Measurements from ENCODE around the gene AEBP1.

Gene AEBP1

DNA sequence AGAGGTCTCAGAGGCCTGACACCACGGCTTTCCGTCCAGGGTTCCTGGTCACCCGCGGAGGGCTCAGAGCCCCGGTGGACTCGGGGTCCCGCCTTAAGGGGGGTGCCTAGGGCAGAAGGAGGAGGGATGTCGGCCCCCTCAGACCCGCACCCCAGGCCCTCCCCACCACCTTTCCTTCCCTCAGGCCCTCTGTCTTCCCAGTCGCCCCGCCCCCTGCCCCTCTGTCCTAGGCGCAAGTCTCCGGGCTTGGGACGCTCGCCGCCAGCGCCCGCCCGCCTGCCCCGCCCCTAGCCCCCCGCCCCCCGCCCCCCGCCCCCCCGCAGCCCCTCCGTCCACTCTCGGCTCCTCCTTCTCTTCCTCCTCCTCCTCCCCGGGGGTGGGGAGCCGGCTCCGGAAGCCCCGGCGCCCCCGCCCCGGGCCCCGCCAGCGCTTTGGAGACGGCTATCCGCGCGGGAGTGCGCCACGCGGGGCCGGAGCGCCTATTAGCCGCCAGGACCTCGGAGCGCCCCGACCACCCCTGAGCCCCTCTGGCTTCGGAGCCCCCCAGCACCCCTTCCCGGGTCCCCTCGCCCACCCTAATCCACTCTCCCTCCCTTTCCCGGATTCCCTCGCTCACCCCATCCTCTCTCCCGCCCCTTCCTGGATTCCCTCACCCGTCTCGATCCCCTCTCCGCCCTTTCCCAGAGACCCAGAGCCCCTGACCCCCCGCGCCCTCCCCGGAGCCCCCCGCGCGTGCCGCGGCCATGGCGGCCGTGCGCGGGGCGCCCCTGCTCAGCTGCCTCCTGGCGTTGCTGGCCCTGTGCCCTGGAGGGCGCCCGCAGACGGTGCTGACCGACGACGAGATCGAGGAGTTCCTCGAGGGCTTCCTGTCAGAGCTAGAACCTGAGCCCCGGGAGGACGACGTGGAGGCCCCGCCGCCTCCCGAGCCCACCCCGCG is at the start of gene AEBP1:
Gene AEBP1 (plus strand): TSS at position 423 of the 937 bp plus-strand sequence. CDS start 321 bp downstream, at position 744.
- TF ChIP-seq, protein P1, sequence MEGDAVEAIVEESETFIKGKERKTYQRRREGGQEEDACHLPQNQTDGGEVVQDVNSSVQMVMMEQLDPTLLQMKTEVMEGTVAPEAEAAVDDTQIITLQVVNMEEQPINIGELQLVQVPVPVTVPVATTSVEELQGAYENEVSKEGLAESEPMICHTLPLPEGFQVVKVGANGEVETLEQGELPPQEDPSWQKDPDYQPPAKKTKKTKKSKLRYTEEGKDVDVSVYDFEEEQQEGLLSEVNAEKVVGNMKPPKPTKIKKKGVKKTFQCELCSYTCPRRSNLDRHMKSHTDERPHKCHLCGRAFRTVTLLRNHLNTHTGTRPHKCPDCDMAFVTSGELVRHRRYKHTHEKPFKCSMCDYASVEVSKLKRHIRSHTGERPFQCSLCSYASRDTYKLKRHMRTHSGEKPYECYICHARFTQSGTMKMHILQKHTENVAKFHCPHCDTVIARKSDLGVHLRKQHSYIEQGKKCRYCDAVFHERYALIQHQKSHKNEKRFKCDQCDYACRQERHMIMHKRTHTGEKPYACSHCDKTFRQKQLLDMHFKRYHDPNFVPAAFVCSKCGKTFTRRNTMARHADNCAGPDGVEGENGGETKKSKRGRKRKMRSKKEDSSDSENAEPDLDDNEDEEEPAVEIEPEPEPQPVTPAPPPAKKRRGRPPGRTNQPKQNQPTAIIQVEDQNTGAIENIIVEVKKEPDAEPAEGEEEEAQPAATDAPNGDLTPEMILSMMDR (IDR thresholded peaks at IDR 0.05; ENCODE audit: low read depth, low read length) = no peak
- H3K4me3 ChIP-seq (ENCODE audit: low read depth, low read length) = peak within 1 kb of the TSS; percentile 60
- peak; percentile 30 for DNase-seq (ENCODE audit: low read depth, low spot score)
- in situ Hi-C loops (cut with HindIII; ENCODE audit: low sequenced_read_pairs) = no loop called here

DNA sequence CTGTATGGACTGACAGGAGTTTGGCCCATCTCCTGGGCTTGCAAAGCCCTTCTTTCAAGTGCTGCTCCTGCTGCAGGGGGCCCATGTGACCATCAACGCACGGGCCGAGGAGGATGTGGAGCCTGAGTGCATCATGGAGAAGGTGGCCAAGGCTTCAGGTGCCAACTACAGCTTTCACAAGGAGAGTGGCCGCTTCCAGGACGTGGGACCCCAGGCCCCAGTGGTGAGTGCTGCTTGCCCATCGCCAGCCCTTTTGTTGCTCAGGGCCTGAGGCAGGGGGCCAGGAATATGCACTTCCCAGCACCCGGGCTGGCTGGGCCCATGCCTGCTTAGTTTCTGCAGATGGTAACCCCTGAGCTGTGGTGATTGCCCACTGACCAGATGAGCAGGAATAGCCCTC is 47.5 kb upstream of the AEBP1 start:
- TF ChIP-seq, protein P1 (IDR thresholded peaks at IDR 0.05; ENCODE audit: low read depth, low read length) = no peak
- in situ Hi-C loops (cut with HindIII; ENCODE audit: low sequenced_read_pairs) = no loop called here

DNA sequence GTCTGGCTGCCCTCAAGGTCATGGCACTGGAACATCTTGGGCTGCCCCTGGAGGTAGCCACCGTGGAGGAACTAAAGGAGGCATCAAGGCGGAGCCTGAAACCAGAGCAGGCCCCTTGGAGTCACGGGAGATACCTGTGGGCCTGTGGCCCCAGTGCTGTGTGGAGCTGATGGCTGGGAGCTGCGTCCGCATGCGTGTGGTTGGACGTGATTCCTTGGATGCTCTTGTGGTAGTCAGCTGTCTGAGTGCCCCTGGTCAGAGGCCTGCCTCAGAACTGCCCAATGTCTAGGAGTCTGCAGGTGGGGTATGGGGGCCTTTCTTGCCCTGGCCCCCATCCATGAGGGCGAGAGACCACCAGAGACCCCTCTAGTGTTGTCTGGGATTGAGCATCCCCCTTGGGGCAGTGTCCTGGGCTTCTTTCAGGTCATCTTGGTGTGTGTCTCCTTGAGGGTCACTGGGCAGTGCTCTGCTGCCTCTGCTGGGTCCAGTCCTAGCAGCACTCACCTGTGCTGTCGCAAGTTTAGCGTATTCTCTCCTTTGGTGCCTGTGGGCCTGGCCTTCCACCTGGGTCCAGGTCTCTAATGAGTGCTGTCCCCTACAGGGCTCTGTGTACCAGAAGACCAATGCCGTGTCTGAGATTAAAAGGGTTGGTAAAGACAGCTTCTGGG is 46.8 kb upstream of the AEBP1 start:
- no peak for DNase-seq (ENCODE audit: low read depth, low spot score)
- H3K4me3 ChIP-seq (ENCODE audit: low read depth, low read length) = no peak overlapping the region
- TF ChIP-seq, protein P1 (IDR thresholded peaks at IDR 0.05; ENCODE audit: low read depth, low read length) = no peak
- in situ Hi-C loops (cut with HindIII; ENCODE audit: low sequenced_read_pairs) = no loop called here

More for the DNA sequence above, 47.5 kb upstream of the AEBP1 start:
- no peak overlapping the region for H3K4me3 ChIP-seq (ENCODE audit: low read depth, low read length)
- no peak for DNase-seq (ENCODE audit: low read depth, low spot score)

DNA sequence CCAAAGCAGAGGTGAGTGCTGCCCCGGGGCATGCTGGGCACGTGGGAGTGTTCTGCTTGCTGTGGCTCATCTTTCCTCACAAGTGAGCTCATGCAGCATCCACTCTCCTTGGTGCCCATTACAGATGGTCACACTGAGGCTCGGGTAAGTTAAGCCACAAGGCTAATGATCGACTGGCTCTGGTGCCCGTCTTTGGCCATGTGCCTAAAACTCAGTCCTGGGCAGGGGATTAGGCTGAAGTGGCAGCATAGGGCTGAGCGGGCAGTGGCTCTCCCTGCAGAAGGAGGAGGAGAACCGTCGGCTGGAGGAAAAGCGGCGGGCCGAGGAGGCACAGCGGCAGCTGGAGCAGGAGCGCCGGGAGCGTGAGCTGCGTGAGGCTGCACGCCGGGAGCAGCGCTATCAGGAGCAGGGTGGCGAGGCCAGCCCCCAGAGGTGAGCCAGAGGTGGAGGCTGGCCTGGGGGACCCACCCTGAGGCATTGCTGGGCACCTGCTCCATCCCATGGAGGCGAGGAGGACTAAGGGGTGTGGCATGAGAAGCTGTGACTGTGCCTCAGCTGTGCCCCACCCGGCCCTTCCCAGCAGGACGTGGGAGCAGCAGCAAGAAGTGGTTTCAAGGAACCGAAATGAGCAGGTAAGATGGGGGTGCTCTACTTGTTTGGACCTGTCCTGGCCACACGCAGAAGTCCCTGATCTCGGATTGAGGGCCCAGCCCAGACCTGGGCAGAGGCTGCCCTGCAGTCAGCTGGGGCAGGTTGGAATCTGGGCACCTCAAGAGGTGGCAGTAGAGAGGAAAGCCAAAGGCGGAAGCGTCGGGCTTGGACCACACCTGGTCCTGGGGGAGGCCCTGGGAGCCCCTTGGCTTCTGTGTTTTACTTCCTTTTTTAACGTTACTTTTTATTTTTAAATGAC is 46.0 kb upstream of the AEBP1 start:
- TF ChIP-seq, protein P1 (IDR thresholded peaks at IDR 0.05; ENCODE audit: low read depth, low read length) = no peak
- H3K4me3 ChIP-seq (ENCODE audit: low read depth, low read length) = no peak overlapping the region
- no peak for DNase-seq (ENCODE audit: low read depth, low spot score)
- in situ Hi-C loops (cut with HindIII; ENCODE audit: low sequenced_read_pairs) = no loop called here

DNA sequence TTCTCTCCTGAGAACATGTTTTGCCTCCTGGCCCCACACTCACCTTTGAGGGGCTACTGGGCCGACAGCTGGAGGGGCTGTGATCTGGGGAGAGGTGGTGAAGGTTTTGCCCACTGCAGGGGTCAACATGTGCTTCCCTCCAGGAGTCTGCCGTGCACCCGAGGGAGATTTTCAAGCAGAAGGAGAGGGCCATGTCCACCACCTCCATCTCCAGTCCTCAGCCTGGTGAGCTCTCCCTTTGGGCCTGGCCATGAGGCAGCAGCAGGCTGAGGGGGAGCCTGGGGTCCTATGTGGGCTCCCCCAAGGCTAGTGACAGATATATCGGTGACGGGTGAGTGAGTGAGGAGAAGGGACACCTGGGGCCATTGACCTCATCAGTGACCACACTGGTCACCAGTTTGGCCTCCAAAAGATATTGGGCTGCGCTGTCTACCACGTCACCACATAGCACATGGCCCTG is 45.4 kb upstream of the AEBP1 start:
- H3K4me3 ChIP-seq (ENCODE audit: low read depth, low read length) = no peak overlapping the region
- no peak for DNase-seq (ENCODE audit: low read depth, low spot score)
- TF ChIP-seq, protein P1 (IDR thresholded peaks at IDR 0.05; ENCODE audit: low read depth, low read length) = no peak
- in situ Hi-C loops (cut with HindIII; ENCODE audit: low sequenced_read_pairs) = no loop called here
